Adrenal gland (tissue), 12 donors: ENCODE results near the gene HSP90AB1. TPM values are rescaled to one million over a fixed set of nuclear protein-coding genes. Genes with fewer than 3 reads are reported as not detected.

Experiments used
- DNase-seq, 7 donors: peaks; one replicate each; pipeline ENCODE4 v3.0.0-alpha.2; 2019 to 2020
- H3K27ac ChIP-seq, 5 donors: fragments of 200-600 bp; sonication (generic) in 4 of 5; 1 replicate in 3 of 5; 2 replicates in 2 of 5; pipeline versions ENCODE4 v1.5.1 to v1.8.0; 2016 to 2020; ENCODE audit warnings: mild to moderate bottlenecking in 1 of 5
- H3K27me3 ChIP-seq: fragments of 200-600 bp; 2 replicates; pipeline ENCODE4 v1.8.0; 2021
- H3K36me3 ChIP-seq, 2 donors: fragments of 200-600 bp; replicated peaks in 1 of 2; 1 replicate in 1 of 2; 2 replicates in 1 of 2; pipeline versions ENCODE4 v1.5.1 to v1.8.0; 2018 to 2022
- H3K4me1 ChIP-seq, 2 donors: fragments of 200-600 bp; replicated peaks in 1 of 2; 1 replicate in 1 of 2; 2 replicates in 1 of 2; pipeline versions ENCODE4 v1.5.1 to v1.8.0; 2018 to 2021
- H3K4me3 ChIP-seq, 4 donors: fragments of 200-600 bp; sonication (generic) in 3 of 4; one replicate each; pipeline ENCODE4 v1.5.1; 2016 to 2018
- H3K9me3 ChIP-seq, 3 donors: fragments of 200-600 bp; sonication (generic) in 1 of 3; replicated peaks in 1 of 3; 1 replicate in 2 of 3; 2 replicates in 1 of 3; pipeline versions ENCODE4 v1.5.1 to v1.8.0; 2016 to 2021
- CTCF ChIP-seq, 6 experiments: fragments of 450-650 bp in 4 of 6; fragments of 200-600 bp in 2 of 6; sonication (generic) in 1 of 6; IDR thresholded peaks; 1 replicate in 5 of 6; 2 replicates in 1 of 6; pipeline versions ENCODE4 v1.5.1 to v1.8.0; 2016 to 2021; ENCODE audit warnings: antibody characterized with exemption in 6 of 6, mild to moderate bottlenecking in 2 of 6, moderate library complexity in 1 of 6
- POLR2A ChIP-seq, 2 donors: fragments of 450-650 bp; IDR thresholded peaks; one replicate each; pipeline ENCODE4 v1.6.1; 2017; ENCODE audit warnings: antibody characterized with exemption in 2 of 2, mild to moderate bottlenecking in 2 of 2, moderate library complexity in 1 of 2
- WGBS, 4 donors: extraction: QIAGEN DNeasy Blood & Tissue Kit in 2 of 4; methylation state at CpG; one replicate each; pipeline versions ENCODE4 v1.1.5 to v1.1.7; 2013 to 2017; 5-methylcytosine and 5-hydroxymethylcytosine counted together
- intact Hi-C, 2 donors: fragments of 100-400 bp; cut with DNase I; formaldehyde crosslinking; loops; one replicate each; pipeline versions ENCODE4 v1.14.1 to v1.15.0; 2022 to 2023
- polyA plus RNA-seq, 3 donors: library from polyadenylated mRNA; stranded (reverse); fragments of 200-250 nt in 2 of 3; fragments of 350-450 nt in 1 of 3; fragmentation: Illumina TruSeq in 1 of 3; extraction: RNeasy Lipid Tissue Mini Kit (QIAGEN cat#74804) in 1 of 3; gene quantifications; one replicate each; pipeline ENCODE4 v1.2.3, GENCODE V29; 2013 to 2014
- total RNA-seq, 9 donors: library from RNA; depleted of rRNA in 4 of 9; stranded (reverse); fragments of >200 nt in 4 of 9; fragments of 120-200 nt in 1 of 9; fragmentation: NEBNext Ultra II Directional in 1 of 9; extraction: Animal tissue kit (Norgen Biotek cat#: 25700) in 1 of 9; gene quantifications; one replicate each; pipeline versions ENCODE4 v1.1.0 to v1.2.4, GENCODE V29; 2013 to 2023
- donor health status: healthy with polysubstance abuse.
- donor health status: Bipolar disorder and iron deficiency.
- donor health status: DM: yes; HTN: yes; CAD: no.
- donor health status: DM: no; HTN: no; CAD: no.
- donor health status: DM: no; HTN: no; CAD: no.
- donor health status: DM: yes; HTN: yes; CAD: no.

Gene HSP90AB1
- total and polyA plus RNA-seq, 12 donors, result 275 to 2,249 (median 857) TPM

DNA sequence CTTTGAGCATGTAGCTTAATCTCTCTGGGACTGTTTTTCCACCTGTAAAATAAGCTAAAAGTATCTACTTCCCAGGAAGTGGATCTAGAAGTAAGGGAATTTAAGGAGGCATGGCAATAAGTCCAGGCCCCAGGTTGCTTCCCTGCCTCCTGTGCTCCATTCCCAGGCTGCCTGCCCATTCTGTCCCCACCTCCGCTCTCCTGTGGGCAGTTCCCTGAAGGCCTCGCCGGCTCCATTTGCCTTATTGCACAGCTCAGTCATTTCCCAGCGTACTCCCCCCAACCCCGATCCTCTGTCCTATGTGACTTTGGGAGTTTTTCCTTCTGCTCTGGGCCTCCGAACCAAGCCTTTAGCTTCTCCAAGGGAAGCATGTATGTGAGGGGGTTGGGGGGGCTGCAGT is 18.9 kb upstream of the HSP90AB1 start:
- peak overlapping the region in 1 of 4 donors; percentile 44 for H3K4me3 ChIP-seq
- no peaks in the 10 kb centered on the region for H3K27me3 ChIP-seq
- peaks cover 0 to 33% of the 10 kb centered on the region in 2 donors for H3K36me3 ChIP-seq
- intact Hi-C loops, result no loop called here
- DNase-seq, result peak in 1 of 7 donors; percentile 50
- TF ChIP-seq POLR2A (IDR thresholded peaks at IDR 0.05), result no peak
- TF ChIP-seq CTCF (IDR thresholded peaks at IDR 0.05), result no peak
- peak overlapping the region in 4 of 5 donors; percentile 48 to 90 (median 70) for H3K27ac ChIP-seq
- WGBS, 4 donors, result 77 to 93% (median 91%) methylated on average over 5 to 6 of the region's 6 CpGs
- peaks cover 64 to 82% of the 10 kb centered on the region in 2 donors for H3K4me1 ChIP-seq
- H3K9me3 ChIP-seq, result no peaks in the 10 kb centered on the region

DNA sequence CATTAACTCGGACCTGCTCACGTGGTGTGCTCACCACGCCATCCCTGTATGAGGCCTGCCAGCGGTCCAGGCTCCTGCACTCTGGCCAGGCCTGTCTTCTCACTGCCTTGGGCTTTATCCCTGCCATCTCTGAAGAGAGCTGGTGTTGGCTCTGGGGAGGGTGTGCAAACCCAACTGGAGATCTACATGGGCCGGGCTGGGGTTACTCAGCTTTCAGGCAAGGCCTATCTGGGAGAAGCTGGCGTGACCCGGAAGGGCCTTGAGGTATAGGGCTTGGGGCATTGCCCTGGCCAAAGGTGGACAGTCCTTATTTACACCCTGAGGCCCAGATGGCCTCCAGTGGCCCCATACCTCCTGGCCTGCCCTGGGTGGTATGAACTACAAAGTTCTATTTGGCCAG is 18.5 kb upstream of the HSP90AB1 start:
- H3K4me3 ChIP-seq, result no peak overlapping the region
- H3K36me3 ChIP-seq, result peaks cover 0 to 36% of the 10 kb centered on the region in 2 donors
- WGBS, 4 donors, result 61 to 100% (median 73%) methylated on average over 2 to 7 of the region's 7 CpGs
- H3K9me3 ChIP-seq, result no peaks in the 10 kb centered on the region
- intact Hi-C loops, result no loop called here
- peaks cover 64 to 85% of the 10 kb centered on the region in 2 donors for H3K4me1 ChIP-seq
- peak overlapping the region; percentile 35 to 90 (median 52) for H3K27ac ChIP-seq
- H3K27me3 ChIP-seq, result no peaks in the 10 kb centered on the region
- no peak for TF ChIP-seq POLR2A (IDR thresholded peaks at IDR 0.05)
- peak in 2 of 7 donors; percentile 34 to 56 for DNase-seq

GRCh38 chr6:44228836-44229235 is 18.1 kb upstream of the HSP90AB1 start:
- peaks cover 0 to 36% of the 10 kb centered on the region in 2 donors for H3K36me3 ChIP-seq
- peak overlapping the region; percentile 35 to 90 (median 52) for H3K27ac ChIP-seq
- intact Hi-C loops, result no loop called here

DNA sequence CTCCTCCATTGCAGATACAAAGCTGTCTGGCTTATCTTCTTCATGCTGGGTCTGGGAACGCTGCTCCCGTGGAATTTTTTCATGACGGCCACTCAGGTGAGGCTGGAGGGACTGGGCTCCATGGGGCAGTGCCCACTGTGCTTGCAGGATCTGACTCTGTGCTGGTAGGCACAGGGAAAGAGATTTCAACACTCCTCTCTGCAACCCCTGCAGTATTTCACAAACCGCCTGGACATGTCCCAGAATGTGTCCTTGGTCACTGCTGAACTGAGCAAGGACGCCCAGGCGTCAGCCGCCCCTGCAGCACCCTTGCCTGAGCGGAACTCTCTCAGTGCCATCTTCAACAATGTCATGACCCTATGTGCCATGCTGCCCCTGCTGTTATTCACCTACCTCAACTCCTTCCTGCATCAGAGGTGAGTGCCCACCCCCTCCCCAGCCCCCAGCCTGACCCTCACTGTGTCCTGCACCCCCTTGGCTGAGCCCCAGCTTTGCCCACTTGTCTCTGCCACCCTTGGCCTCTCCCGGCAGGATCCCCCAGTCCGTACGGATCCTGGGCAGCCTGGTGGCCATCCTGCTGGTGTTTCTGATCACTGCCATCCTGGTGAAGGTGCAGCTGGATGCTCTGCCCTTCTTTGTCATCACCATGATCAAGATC is 17.4 kb upstream of the HSP90AB1 start:
- 29 to 42% (median 38%) methylated on average over 8 to 11 of the region's 11 CpGs for WGBS, 4 donors
- Histone ChIP-seq H3K27ac (peak overlapping the region; percentile 35 to 90 (median 52)), H3K36me3 (peaks cover 0 to 36% of the 10 kb centered on the region in 2 donors), H3K4me3 (peak overlapping the region in 1 of 4 donors; percentile 9), H3K27me3 (no peaks in the 10 kb centered on the region), H3K4me1 (peaks cover 65 to 85% of the 10 kb centered on the region in 2 donors), H3K9me3 (no peaks in the 10 kb centered on the region)
- intact Hi-C loops, result loop anchor here (5.0 to 10.0 kb wide), 3 partner anchors 57 to 135 kb away; no protein-coding TSS in a partner anchor
- TF ChIP-seq CTCF (IDR thresholded peaks at IDR 0.05) (no peak), POLR2A (IDR thresholded peaks at IDR 0.05) (peak in 1 of 2 donors; percentile 53)
- DNase-seq, result peak; percentile 70 to 92 (median 89)

More at GRCh38 chr6:44228836-44229235, 18.1 kb upstream of the HSP90AB1 start:
- H3K27me3 ChIP-seq, result no peaks in the 10 kb centered on the region
- WGBS, 4 donors, result 43 to 63% (median 47%) methylated on average over 5 of the region's 5 CpGs
- H3K4me1 ChIP-seq, result peaks cover 65 to 85% of the 10 kb centered on the region in 2 donors
- H3K9me3 ChIP-seq, result no peaks in the 10 kb centered on the region
- no peak for DNase-seq
- TF ChIP-seq POLR2A (IDR thresholded peaks at IDR 0.05) (no peak), CTCF (IDR thresholded peaks at IDR 0.05) (no peak)
- peak overlapping the region in 1 of 4 donors; percentile 9 for H3K4me3 ChIP-seq
